GM12872 (cell line): Measurements from ENCODE around the gene SCMH1.

ENCODE experiments used
- TF ChIP-seq, protein P1 (sequence below): IDR thresholded peaks from 3 replicates; pipeline ENCODE4 v1.5.1; 2011; ENCODE audit warnings: low read depth, mild to moderate bottlenecking, low read length, moderate library complexity; ENCODE audit not compliant: insufficient read depth

SCMH1 gene

GRCh38 chr1:41222496-41222895 is 19.6 kb downstream of the SCMH1 start:
- TF ChIP-seq, protein P1, sequence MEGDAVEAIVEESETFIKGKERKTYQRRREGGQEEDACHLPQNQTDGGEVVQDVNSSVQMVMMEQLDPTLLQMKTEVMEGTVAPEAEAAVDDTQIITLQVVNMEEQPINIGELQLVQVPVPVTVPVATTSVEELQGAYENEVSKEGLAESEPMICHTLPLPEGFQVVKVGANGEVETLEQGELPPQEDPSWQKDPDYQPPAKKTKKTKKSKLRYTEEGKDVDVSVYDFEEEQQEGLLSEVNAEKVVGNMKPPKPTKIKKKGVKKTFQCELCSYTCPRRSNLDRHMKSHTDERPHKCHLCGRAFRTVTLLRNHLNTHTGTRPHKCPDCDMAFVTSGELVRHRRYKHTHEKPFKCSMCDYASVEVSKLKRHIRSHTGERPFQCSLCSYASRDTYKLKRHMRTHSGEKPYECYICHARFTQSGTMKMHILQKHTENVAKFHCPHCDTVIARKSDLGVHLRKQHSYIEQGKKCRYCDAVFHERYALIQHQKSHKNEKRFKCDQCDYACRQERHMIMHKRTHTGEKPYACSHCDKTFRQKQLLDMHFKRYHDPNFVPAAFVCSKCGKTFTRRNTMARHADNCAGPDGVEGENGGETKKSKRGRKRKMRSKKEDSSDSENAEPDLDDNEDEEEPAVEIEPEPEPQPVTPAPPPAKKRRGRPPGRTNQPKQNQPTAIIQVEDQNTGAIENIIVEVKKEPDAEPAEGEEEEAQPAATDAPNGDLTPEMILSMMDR: no peak

GRCh38 chr1:41221995-41222394 is 20.1 kb downstream of the SCMH1 start:
- TF ChIP-seq, protein P1: no peak

DNA sequence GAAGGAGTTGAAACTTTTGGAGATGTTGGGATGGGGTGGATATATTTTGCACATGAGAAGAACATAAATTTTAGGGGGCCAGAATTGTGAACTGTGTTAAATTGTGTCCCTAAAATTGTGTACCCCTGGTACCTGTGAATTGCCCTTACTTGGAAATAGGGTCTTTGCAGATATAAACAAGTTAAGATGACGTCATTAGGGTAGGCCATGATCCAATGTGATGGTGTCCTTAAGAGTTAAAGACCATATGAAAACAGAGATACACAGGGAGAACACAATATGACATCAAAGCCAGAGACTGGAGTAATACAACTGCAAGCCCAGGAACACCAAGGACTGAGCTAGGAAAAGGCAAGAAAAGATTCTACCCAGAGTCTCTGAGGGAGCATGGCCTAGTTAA is 24.0 kb downstream of the SCMH1 start:
- TF ChIP-seq, protein P1: no peak

DNA sequence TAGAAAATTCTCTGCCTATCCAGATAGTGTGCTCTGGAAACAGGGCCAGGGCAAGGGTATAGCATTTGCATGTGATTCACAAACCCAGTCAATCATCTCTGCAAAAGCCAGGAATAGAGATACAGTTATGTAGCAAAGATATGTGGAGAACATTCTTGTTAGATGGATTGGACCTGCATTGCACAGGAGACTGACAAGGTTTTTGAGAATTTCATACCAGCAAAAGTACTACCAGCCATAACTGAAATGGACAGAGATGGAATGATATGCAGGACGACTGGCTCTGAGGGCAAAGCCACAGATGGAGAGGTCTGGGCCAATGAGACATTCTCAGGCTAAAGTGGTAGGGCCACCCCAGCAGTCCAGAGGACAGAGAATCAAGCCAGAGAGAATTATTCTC is 24.7 kb downstream of the SCMH1 start:
- TF ChIP-seq, protein P1: no peak

DNA sequence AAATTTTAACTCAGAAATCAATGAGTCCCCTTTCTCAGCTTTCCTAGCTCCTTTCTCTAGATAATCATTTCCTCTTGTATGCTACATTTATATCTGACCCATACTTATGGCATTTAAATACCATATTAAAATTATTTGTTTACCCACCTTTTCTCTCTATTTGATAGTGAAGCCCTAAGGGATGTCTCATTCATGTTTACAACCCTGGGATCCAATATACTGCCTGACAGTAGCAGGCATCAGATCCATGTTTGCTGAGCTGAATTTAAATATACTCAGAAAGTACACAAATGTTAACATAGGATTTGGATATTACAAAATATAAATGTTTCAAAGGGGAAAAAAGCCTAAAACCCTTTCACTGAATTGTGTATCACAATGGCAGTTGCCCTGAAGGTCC is 26.5 kb downstream of the SCMH1 start:
- TF ChIP-seq, protein P1: no peak

GRCh38 chr1:41213341-41213740 is 28.8 kb downstream of the SCMH1 start:
- TF ChIP-seq, protein P1: no peak

DNA sequence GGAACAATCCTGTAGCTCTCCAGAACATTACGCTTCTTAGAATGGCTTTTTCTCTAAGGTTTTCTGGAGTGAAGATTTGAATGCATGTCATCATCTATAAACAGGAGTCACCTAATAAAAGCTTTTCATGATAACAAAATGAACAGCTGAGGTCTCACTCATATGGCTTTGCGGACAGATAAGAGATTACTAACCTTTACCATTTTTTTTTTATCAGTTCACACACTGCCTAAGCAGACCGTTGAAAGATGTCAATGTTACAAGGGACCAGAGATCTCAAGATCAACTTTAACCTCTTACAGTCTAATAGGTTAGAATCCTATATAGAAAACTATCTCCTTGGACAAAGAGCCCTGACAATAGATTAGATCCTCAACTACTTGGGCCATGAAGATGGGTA is 41.4 kb downstream of the SCMH1 start:
- TF ChIP-seq, protein P1: no peak

- TF ChIP-seq, protein P1: no peak
These were observed 42.7 kb downstream of the SCMH1 start for GRCh38 chr1:41199375-41199774.
